Measurements from ENCODE around the gene NCEH1.

- TF ChIP-seq CTCF (IDR thresholded peaks at IDR 0.05; ENCODE audit: low read depth, low read length, poor library complexity, severe bottlenecking): no peak
- no peak for TF ChIP-seq EZH2phosphoT487 (IDR thresholded peaks at IDR 0.05; ENCODE audit: borderline replicate concordance, low read length)
These were observed 30.2 kb downstream of the NCEH1 start for GRCh38 chr3:172680684-172681083.

All from DOHH2 (cell line).